HepG2 (cell line): ENCODE data around the gene ABHD2. TPM values are rescaled to one million over a fixed set of nuclear protein-coding genes. Genes with fewer than 3 reads are reported as not detected.

Experiments
- AHR ChIP-seq: IDR thresholded peaks from 2 replicates; pipeline ENCODE4 v1.6.1; 2018; ENCODE audit warnings: missing genetic modification reagents, missing compliant biosample characterization
- ARID5B ChIP-seq: IDR thresholded peaks from 2 replicates; pipeline ENCODE4 v1.4.0; 2020; ENCODE audit warnings: mild to moderate bottlenecking, missing genetic modification reagents
- DRAP1 ChIP-seq: IDR thresholded peaks from 2 replicates; pipeline ENCODE4 v1.6.1; 2016; ENCODE audit warnings: missing genetic modification reagents, missing compliant biosample characterization
- ELF3 ChIP-seq: IDR thresholded peaks from 2 replicates; pipeline ENCODE4 v1.6.1; 2016; ENCODE audit warnings: missing genetic modification reagents, missing compliant biosample characterization
- EZH2 ChIP-seq: conservative IDR thresholded peaks from 2 replicates; pipeline ENCODE4 v1.6.1; 2012; ENCODE audit warnings: mild to moderate bottlenecking, low read depth, low read length, moderate library complexity
- JUND ChIP-seq: sonication (generic); formaldehyde crosslinking; IDR thresholded peaks from 2 replicates; pipeline ENCODE4 v1.8.0; 2022; ENCODE audit warnings: mild to moderate bottlenecking, missing genetic modification reagents
- KDM2A ChIP-seq: sonication (generic); formaldehyde crosslinking; IDR thresholded peaks from 2 replicates; pipeline ENCODE4 v1.4.0; 2020; ENCODE audit warnings: low read depth, missing genetic modification reagents, borderline replicate concordance
- NFE2 ChIP-seq: sonication (generic); formaldehyde crosslinking; IDR thresholded peaks from 2 replicates; pipeline ENCODE4 v1.4.0; 2020; ENCODE audit warnings: missing genetic modification reagents
- NFRKB ChIP-seq: fragments of 450-650 bp; IDR thresholded peaks from 2 replicates; pipeline ENCODE4 v1.6.1; 2017
- RAD51 ChIP-seq: fragments of 450-650 bp; IDR thresholded peaks from 2 replicates; pipeline ENCODE4 v1.6.1; 2016; ENCODE audit warnings: borderline replicate concordance
- REST ChIP-seq, 2 experiments: IDR thresholded peaks; 2 replicates each; pipeline ENCODE4 v1.6.1; 2011 to 2012; ENCODE audit warnings: low read length in 2 of 2, borderline replicate concordance in 1 of 2, low read depth in 1 of 2, mild to moderate bottlenecking in 1 of 2, moderate library complexity in 1 of 2
- STAT6 ChIP-seq: sonication (generic); formaldehyde crosslinking; IDR thresholded peaks from 2 replicates; pipeline ENCODE4 v1.4.0; 2020; ENCODE audit warnings: missing genetic modification reagents, mild to moderate bottlenecking, borderline replicate concordance
- ZBTB26 ChIP-seq: IDR thresholded peaks from 2 replicates; pipeline ENCODE4 v1.6.1; 2016; ENCODE audit warnings: missing compliant biosample characterization, missing genetic modification reagents, borderline replicate concordance
- ZNF10 ChIP-seq: sonication (generic); formaldehyde crosslinking; IDR thresholded peaks from 2 replicates; pipeline ENCODE4 v1.4.0; 2020; ENCODE audit warnings: mild to moderate bottlenecking, low read depth, missing genetic modification reagents, borderline replicate concordance
- ZNF775 ChIP-seq: sonication (generic); formaldehyde crosslinking; IDR thresholded peaks from 2 replicates; pipeline ENCODE4 v1.4.0; 2020; ENCODE audit warnings: missing genetic modification reagents, mild to moderate bottlenecking, moderate library complexity, borderline replicate concordance
- polyA plus RNA-seq, 8 experiments: library from polyadenylated mRNA; depleted of rRNA in 3 of 8; stranded (reverse) in 7 of 8; unstranded in 1 of 8; fragments of >200 nt; fragmentation: Illumina TruSeq in 4 of 8; extraction: Trizol in 4 of 8; gene quantifications; 2 replicates each; pipeline versions ENCODE4 v1.2.1 to v1.2.3, GENCODE V29; 2011 to 2016; ENCODE audit warnings: low read depth in 4 of 8, missing spikeins in 1 of 8, mixed read lengths in 1 of 8; ENCODE audit not compliant: insufficient read depth in 1 of 8
- total RNA-seq, 5 experiments: library from RNA; depleted of rRNA; stranded (reverse); fragments of >200 nt; fragmentation: Illumina TruSeq; extraction: Trizol; gene quantifications; 2 replicates each; pipeline ENCODE4 v1.2.3, GENCODE V29; 2016; ENCODE audit warnings: low read depth in 1 of 5

ABHD2 gene
- total and polyA plus RNA-seq, 2 of the 13 experiments (the other 11 are each of a cell fraction or from before 2014, with no cell fraction given): 14.8 to 22.4 TPM

GRCh38 chr15:89136818-89137772, 48.8 kb downstream of the ABHD2 start (continued):
- TF ChIP-seq REST (IDR thresholded peaks at IDR 0.05; ENCODE audit: borderline replicate concordance in 1 of 2, low read depth in 1 of 2, low read length in 2 of 2) (peak in 1 of 2 experiments; percentile 70; a peak in 1 of 4 replicates), ZNF10 (no peak), JUND (CRISPR knock-in tag) (no peak), NFRKB (no peak), NFE2 (CRISPR knock-in tag) (0 out of 2 replicates have a peak, but pooled peaks have one; percentile 20), ZBTB26 (peak; percentile 79; the same call in 1 of the 2 replicates), RAD51 (no peak), EZH2 (no peak), ARID5B (CRISPR knock-in tag) (peak; percentile 96), ZNF775 (no peak), DRAP1 (CRISPR knock-in tag) (peak; percentile 53; the same call in 1 of the 2 replicates), STAT6 (CRISPR knock-in tag) (no peak; the same call in 1 of the 2 replicates), KDM2A (CRISPR knock-in tag) (peak; percentile 46; the same call in 1 of the 2 replicates), AHR (no peak), ELF3 (peak; percentile 88)
